RWPE2 (cell line): ENCODE data around the gene PIP4K2B.

ENCODE experiments used
- ATAC-seq: fragments of 200-7000 bp; cut with Tn5 transposase; 3 replicates; pipeline ENCODE4 v1.9.1; 2021; ENCODE audit warnings: low read depth
- DNase-seq: peaks from one replicate; pipeline ENCODE4 v3.0.0-alpha.2; 2020; ENCODE audit warnings: low spot score
- H3K27ac ChIP-seq: fragments of 450-650 bp; 2 replicates; pipeline ENCODE4 v1.5.1; 2017; ENCODE audit warnings: mild to moderate bottlenecking; ENCODE audit not compliant: poor library complexity, severe bottlenecking
- H3K27me3 ChIP-seq: fragments of 250-450 bp; sonication (Bioruptor Pico); 2 replicates; pipeline ENCODE4 v1.5.1; 2021; ENCODE audit warnings: mild to moderate bottlenecking, moderate library complexity; ENCODE audit not compliant: insufficient read depth, poor library complexity, severe bottlenecking
- H3K36me3 ChIP-seq: fragments of 250-450 bp; sonication (Bioruptor Pico); 2 replicates; pipeline ENCODE4 v1.5.1; 2020; ENCODE audit warnings: low read depth, mild to moderate bottlenecking, moderate library complexity
- H3K4me1 ChIP-seq: fragments of 250-450 bp; sonication (Bioruptor Pico); 2 replicates; pipeline ENCODE4 v1.5.1; 2021; ENCODE audit warnings: mild to moderate bottlenecking, moderate library complexity; ENCODE audit not compliant: insufficient read depth, poor library complexity, severe bottlenecking
- H3K4me3 ChIP-seq: fragments of 250-450 bp; sonication (Bioruptor Pico); 2 replicates; pipeline ENCODE4 v1.5.1; 2021; ENCODE audit warnings: mild to moderate bottlenecking, moderate library complexity; ENCODE audit not compliant: severe bottlenecking
- H3K9me3 ChIP-seq: fragments of 250-450 bp; sonication (Bioruptor Pico); 2 replicates; pipeline ENCODE4 v1.5.1; 2021; ENCODE audit warnings: mild to moderate bottlenecking, moderate library complexity; ENCODE audit not compliant: severe bottlenecking
- CTCF ChIP-seq: fragments of 450-650 bp; IDR thresholded peaks from one replicate; pipeline ENCODE4 v1.5.1; 2017; ENCODE audit warnings: mild to moderate bottlenecking, moderate library complexity; ENCODE audit not compliant: poor library complexity, severe bottlenecking

PIP4K2B gene

GRCh38 chr17:38749223-38750043 lies 49.9 kb downstream of the PIP4K2B start:
- Histone ChIP-seq H3K27me3 (no peaks in the 10 kb centered on the region), H3K27ac (peak overlapping the region; percentile 84), H3K9me3 (no peaks in the 10 kb centered on the region), H3K36me3 (peaks cover 16% of the 10 kb centered on the region), H3K4me3 (peak overlapping the region; percentile 84), H3K4me1 (no peaks in the 10 kb centered on the region)
- ATAC-seq (peak; percentile 30), DNase-seq (peak; percentile 87)
- no peak for TF ChIP-seq CTCF

GRCh38 chr17:38748892-38749222 lies 50.5 kb downstream of the PIP4K2B start:
- TF ChIP-seq CTCF: no peak
- no peaks in the 10 kb centered on the region for H3K4me1 ChIP-seq
- H3K27me3 ChIP-seq: no peaks in the 10 kb centered on the region
- ATAC-seq: no peak
- H3K9me3 ChIP-seq: no peaks in the 10 kb centered on the region
- peak overlapping the region; percentile 84 for H3K4me3 ChIP-seq
- H3K36me3 ChIP-seq: peaks cover 10% of the 10 kb centered on the region; the same call in 1 of the 2 replicates
- peak overlapping the region; percentile 84 for H3K27ac ChIP-seq
- DNase-seq: no peak

GRCh38 chr17:38748149-38748891 lies 51.0 kb downstream of the PIP4K2B start, which contains the start of gene PCGF2:
Gene PCGF2 (minus strand): TSS chr17:38748336. CDS start chr17:38740402, 7,934 bp downstream.
- no peak for TF ChIP-seq CTCF
- Histone ChIP-seq H3K27me3 (no peaks in the 10 kb centered on the region), H3K9me3 (no peaks in the 10 kb centered on the region), H3K4me3 (peak within 1 kb of the TSS; percentile 84), H3K4me1 (no peaks in the 10 kb centered on the region), H3K36me3 (0 out of 2 replicates have a peak, but pooled peaks cover 5% of the 10 kb centered on the region), H3K27ac (peak within 1 kb of the TSS; percentile 84)
- ATAC-seq (peak; percentile 8; the same call in 2 of the 3 replicates), DNase-seq (peak; percentile 94)

- Histone ChIP-seq H3K27ac (peak overlapping the region; percentile 84), H3K9me3 (no peaks in the 10 kb centered on the region), H3K27me3 (no peaks in the 10 kb centered on the region), H3K4me1 (peaks cover 5% of the 10 kb centered on the region), H3K36me3 (0 out of 2 replicates have a peak, but pooled peaks cover 5% of the 10 kb centered on the region), H3K4me3 (peak overlapping the region; percentile 76)
- DNase-seq (no peak), ATAC-seq (no peak)
- TF ChIP-seq CTCF: peak; percentile 22
Observed at GRCh38 chr17:38747463-38748148, 51.8 kb downstream of the PIP4K2B start.
